ENCODE measurements around the gene EIF4EBP3. TPM values are rescaled to one million over a fixed set of nuclear protein-coding genes. Genes with fewer than 3 reads are reported as not detected.

Gene EIF4EBP3
- total RNA-seq = 1 to 10 TPM; 1.4 to 1.5 TPM
- 10 to 100 TPM; 14.6 to 55.8 TPM for polyA plus RNA-seq

- DNase-seq (ENCODE audit: low spot score) = peak; percentile 94
- Histone ChIP-seq H3K9me3 (ENCODE audit: control insufficient read depth in 4 of 4, low read length in 3 of 4) (no peaks in the 10 kb centered on the region), H3K27ac (ENCODE audit: low read depth in 1 of 2, low read length in 2 of 2) (peak within 1 kb of the TSS; percentile 91 to 99), H3K4me3 (ENCODE audit: low read depth in 1 of 3, low read length in 3 of 3) (peak within 1 kb of the TSS; percentile 30 to 50 (median 37)), H3K27me3 (ENCODE audit: control insufficient read depth in 4 of 4, insufficient read depth in 4 of 4, low read length in 3 of 4) (no peaks in the 10 kb centered on the region), H3K9ac (ENCODE audit: low read depth in 1 of 2, low read length in 2 of 2) (peak within 1 kb of the TSS; percentile 60 to 75), H3K4me1 (ENCODE audit: control insufficient read depth in 4 of 4, insufficient read depth in 4 of 4, low read length in 3 of 4) (peaks cover 8 to 40% (median 33%) of the 10 kb centered on the region in 4 donors), H3K36me3 (ENCODE audit: control insufficient read depth in 4 of 4, insufficient read depth in 3 of 4, low read depth in 1 of 4, low read length in 3 of 4) (peaks cover 0 to 27% (median 20%) of the 10 kb centered on the region in 4 donors)
- TF ChIP-seq HNF4A (conservative IDR thresholded peaks at IDR 0.05) (peak; percentile 91 to 93), NR2F2 (IDR thresholded peaks at IDR 0.05) (peak; percentile 82), EGR1 (IDR thresholded peaks at IDR 0.05; ENCODE audit: low read depth in 2 of 2) (peak; percentile 13 to 92), FOXA1 (IDR thresholded peaks at IDR 0.05) (peak; percentile 57), GABPA (IDR thresholded peaks at IDR 0.05 in 1 of 2, conservative IDR thresholded peaks at IDR 0.05 in 1 of 2) (peak in 1 of 2 donors; percentile 79), YY1 (IDR thresholded peaks at IDR 0.05) (peak; percentile 5), FOXA2 (IDR thresholded peaks at IDR 0.05) (no peak), ATF3 (IDR thresholded peaks at IDR 0.05) (no peak), TAF1 (conservative IDR thresholded peaks at IDR 0.05) (no peak), HNF4G (IDR thresholded peaks at IDR 0.05) (peak; percentile 85), REST (IDR thresholded peaks at IDR 0.05) (peak; percentile 37), MAX (IDR thresholded peaks at IDR 0.05) (peak; percentile 98), JUND (IDR thresholded peaks at IDR 0.05) (no peak), SP1 (IDR thresholded peaks at IDR 0.05) (no peak), RAD21 (IDR thresholded peaks at IDR 0.05) (peak; percentile 60 to 69), RXRA (IDR thresholded peaks at IDR 0.05) (peak in 1 of 2 donors; percentile 79)
- TF ChIP-seq, protein P1, sequence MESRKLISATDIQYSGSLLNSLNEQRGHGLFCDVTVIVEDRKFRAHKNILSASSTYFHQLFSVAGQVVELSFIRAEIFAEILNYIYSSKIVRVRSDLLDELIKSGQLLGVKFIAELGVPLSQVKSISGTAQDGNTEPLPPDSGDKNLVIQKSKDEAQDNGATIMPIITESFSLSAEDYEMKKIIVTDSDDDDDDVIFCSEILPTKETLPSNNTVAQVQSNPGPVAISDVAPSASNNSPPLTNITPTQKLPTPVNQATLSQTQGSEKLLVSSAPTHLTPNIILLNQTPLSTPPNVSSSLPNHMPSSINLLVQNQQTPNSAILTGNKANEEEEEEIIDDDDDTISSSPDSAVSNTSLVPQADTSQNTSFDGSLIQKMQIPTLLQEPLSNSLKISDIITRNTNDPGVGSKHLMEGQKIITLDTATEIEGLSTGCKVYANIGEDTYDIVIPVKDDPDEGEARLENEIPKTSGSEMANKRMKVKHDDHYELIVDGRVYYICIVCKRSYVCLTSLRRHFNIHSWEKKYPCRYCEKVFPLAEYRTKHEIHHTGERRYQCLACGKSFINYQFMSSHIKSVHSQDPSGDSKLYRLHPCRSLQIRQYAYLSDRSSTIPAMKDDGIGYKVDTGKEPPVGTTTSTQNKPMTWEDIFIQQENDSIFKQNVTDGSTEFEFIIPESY (IDR thresholded peaks at IDR 0.05) = no peak
- TF ChIP-seq, protein P2, sequence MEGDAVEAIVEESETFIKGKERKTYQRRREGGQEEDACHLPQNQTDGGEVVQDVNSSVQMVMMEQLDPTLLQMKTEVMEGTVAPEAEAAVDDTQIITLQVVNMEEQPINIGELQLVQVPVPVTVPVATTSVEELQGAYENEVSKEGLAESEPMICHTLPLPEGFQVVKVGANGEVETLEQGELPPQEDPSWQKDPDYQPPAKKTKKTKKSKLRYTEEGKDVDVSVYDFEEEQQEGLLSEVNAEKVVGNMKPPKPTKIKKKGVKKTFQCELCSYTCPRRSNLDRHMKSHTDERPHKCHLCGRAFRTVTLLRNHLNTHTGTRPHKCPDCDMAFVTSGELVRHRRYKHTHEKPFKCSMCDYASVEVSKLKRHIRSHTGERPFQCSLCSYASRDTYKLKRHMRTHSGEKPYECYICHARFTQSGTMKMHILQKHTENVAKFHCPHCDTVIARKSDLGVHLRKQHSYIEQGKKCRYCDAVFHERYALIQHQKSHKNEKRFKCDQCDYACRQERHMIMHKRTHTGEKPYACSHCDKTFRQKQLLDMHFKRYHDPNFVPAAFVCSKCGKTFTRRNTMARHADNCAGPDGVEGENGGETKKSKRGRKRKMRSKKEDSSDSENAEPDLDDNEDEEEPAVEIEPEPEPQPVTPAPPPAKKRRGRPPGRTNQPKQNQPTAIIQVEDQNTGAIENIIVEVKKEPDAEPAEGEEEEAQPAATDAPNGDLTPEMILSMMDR (IDR thresholded peaks at IDR 0.05; ENCODE audit: low read depth, low read length, missing input control) = peak; percentile 67
- WGBS = 1% methylated on average over 52 of the region's 52 CpGs
These were observed at the start of gene EIF4EBP3 for GRCh38 chr5:140547508-140548299. Gene EIF4EBP3, plus strand, starts transcription at chr5:140547662. Its CDS starts 76 bp downstream, at chr5:140547738.
